Right atrium auricular region (tissue), 2 donors: ENCODE data around the gene CDK14. TPM values are rescaled to one million over a fixed set of nuclear protein-coding genes. Genes with fewer than 3 reads are reported as not detected.
"Not testable (repeated sequence)": the region's sequence is repeated elsewhere in the genome, so short reads cannot be mapped to it uniquely, and the experiment has no call there.

Source experiments
- DNase-seq: peaks from one replicate; pipeline ENCODE4 v3.0.0-alpha.2; 2019; ENCODE audit warnings: low spot score
- H3K27ac ChIP-seq, 2 donors: fragments of 200-600 bp; sonication (generic); 1 replicate in 1 of 2; 2 replicates in 1 of 2; pipeline ENCODE4 v1.5.1; 2016 to 2019
- H3K27me3 ChIP-seq, 2 donors: fragments of 200-600 bp; sonication (generic); one replicate each; pipeline versions ENCODE4 v1.5.1 to v1.6.0; 2017 to 2019
- H3K36me3 ChIP-seq: fragments of 200-600 bp; sonication (generic); one replicate; pipeline ENCODE4 v1.5.1; 2016
- H3K4me1 ChIP-seq, 2 donors: fragments of 200-600 bp; sonication (generic); one replicate each; pipeline versions ENCODE4 v1.5.1 to v1.6.0; 2017 to 2019
- H3K4me3 ChIP-seq, 2 donors: fragments of 200-600 bp; sonication (generic); 1 replicate in 1 of 2; 2 replicates in 1 of 2; pipeline ENCODE4 v1.5.1; 2017 to 2019; ENCODE audit warnings: mild to moderate bottlenecking in 1 of 2, moderate library complexity in 1 of 2
- H3K9me3 ChIP-seq, 2 donors: fragments of 200-600 bp; sonication (generic); one replicate each; pipeline ENCODE4 v1.5.1; 2019
- total RNA-seq, 2 donors: library from RNA; depleted of rRNA; stranded (reverse); fragments of >200 nt; gene quantifications; one replicate each; pipeline ENCODE4 v1.1.0, GENCODE V29; 2016
- TF ChIP-seq, protein P1 (sequence below), 2 donors: fragments of 200-600 bp; sonication (generic); IDR thresholded peaks; one replicate each; pipeline ENCODE4 v1.5.1; 2019; ENCODE audit warnings: antibody characterized with exemption in 2 of 2

The CDK14 gene
- total RNA-seq, 2 donors from 2014 or later, result 21.5 to 37.9 TPM

- no peaks in the 10 kb centered on the region for H3K9me3 ChIP-seq
- TF ChIP-seq, protein P1, sequence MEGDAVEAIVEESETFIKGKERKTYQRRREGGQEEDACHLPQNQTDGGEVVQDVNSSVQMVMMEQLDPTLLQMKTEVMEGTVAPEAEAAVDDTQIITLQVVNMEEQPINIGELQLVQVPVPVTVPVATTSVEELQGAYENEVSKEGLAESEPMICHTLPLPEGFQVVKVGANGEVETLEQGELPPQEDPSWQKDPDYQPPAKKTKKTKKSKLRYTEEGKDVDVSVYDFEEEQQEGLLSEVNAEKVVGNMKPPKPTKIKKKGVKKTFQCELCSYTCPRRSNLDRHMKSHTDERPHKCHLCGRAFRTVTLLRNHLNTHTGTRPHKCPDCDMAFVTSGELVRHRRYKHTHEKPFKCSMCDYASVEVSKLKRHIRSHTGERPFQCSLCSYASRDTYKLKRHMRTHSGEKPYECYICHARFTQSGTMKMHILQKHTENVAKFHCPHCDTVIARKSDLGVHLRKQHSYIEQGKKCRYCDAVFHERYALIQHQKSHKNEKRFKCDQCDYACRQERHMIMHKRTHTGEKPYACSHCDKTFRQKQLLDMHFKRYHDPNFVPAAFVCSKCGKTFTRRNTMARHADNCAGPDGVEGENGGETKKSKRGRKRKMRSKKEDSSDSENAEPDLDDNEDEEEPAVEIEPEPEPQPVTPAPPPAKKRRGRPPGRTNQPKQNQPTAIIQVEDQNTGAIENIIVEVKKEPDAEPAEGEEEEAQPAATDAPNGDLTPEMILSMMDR (IDR thresholded peaks at IDR 0.05), result no peak
- H3K36me3 ChIP-seq, result no peaks in the 10 kb centered on the region
- no peaks in the 10 kb centered on the region for H3K27me3 ChIP-seq
- DNase-seq, result no peak
- H3K27ac ChIP-seq, result peak overlapping the region; percentile 40 to 63
- no peak overlapping the region for H3K4me3 ChIP-seq
- peaks cover 0 to 17% of the 10 kb centered on the region in 2 donors for H3K4me1 ChIP-seq
These were observed 130.5 kb downstream of the CDK14 start for GRCh38 chr7:90726623-90727022.

DNA sequence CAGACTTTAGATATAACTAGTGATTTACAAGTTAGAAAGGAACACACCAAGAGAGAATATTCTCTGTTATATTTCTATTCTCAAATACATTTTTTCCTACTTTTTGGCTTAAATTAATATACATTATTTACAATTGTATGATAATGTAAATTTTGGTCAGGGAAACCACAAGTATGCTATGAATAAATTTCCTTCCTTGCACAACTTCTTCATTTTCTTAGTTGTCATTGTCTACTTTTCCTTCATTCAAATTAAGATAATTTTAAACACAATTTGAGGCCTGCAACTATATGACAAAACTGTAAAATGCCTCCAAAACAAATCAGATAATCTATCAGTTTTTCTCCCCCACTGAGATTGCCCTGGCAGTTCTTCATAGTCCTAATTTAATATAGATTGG is 131.3 kb downstream of the CDK14 start:
- Histone ChIP-seq H3K27me3 (no peaks in the 10 kb centered on the region), H3K9me3 (no peaks in the 10 kb centered on the region), H3K36me3 (no peaks in the 10 kb centered on the region), H3K4me3 (no peak overlapping the region), H3K4me1 (peaks cover 0 to 12% of the 10 kb centered on the region in 2 donors), H3K27ac (peak overlapping the region; percentile 40 to 63)
- TF ChIP-seq, protein P1 (IDR thresholded peaks at IDR 0.05), result no peak
- DNase-seq, result no peak

GRCh38 chr7:90728568-90728967 is 132.4 kb downstream of the CDK14 start:
- peaks cover 0 to 12% of the 10 kb centered on the region in 2 donors for H3K4me1 ChIP-seq
- TF ChIP-seq, protein P1 (IDR thresholded peaks at IDR 0.05), result no peak
- no peak overlapping the region for H3K4me3 ChIP-seq
- no peaks in the 10 kb centered on the region for H3K9me3 ChIP-seq
- no peaks in the 10 kb centered on the region for H3K27me3 ChIP-seq
- H3K27ac ChIP-seq, result peak overlapping the region in 1 of 2 donors; percentile 63
- H3K36me3 ChIP-seq, result no peaks in the 10 kb centered on the region
- DNase-seq, result no peak

DNA sequence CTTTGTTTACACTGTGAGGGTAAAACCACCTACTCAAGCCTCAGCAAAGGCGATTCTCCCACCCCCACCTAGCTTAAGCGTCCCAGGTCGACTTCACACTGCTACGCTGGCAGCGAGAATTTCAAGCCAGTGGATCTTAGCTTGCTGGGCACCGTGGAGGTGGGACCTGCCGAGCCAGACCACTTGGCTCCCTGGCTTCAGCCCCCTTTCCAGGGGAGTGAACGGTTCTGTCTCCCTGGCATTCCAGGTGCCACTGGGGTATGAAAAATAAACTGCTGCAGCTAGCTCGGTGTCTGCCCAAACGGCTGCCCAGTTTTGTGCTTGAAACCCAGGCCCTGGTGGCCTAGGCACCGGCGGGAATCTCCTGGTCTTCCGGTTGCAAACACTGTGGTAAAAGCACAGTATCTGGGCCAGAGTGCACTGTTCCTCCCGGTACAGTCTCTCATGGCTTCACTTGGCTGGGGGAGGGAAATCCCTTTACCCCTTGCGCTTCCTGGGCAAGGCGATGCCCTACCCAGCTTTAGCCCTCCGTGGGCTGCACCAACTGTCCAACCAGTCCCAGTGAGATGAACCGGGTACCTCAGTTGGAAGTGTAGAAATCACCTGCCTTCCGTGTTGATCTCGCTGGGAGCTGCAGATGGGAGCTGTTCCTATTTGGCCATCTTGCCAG is 139.6 kb downstream of the CDK14 start:
- H3K36me3 ChIP-seq, DNase-seq, H3K4me3 ChIP-seq, H3K4me1 ChIP-seq, H3K27me3 ChIP-seq, H3K9me3 ChIP-seq, H3K27ac ChIP-seq: not testable (repeated sequence)

DNA sequence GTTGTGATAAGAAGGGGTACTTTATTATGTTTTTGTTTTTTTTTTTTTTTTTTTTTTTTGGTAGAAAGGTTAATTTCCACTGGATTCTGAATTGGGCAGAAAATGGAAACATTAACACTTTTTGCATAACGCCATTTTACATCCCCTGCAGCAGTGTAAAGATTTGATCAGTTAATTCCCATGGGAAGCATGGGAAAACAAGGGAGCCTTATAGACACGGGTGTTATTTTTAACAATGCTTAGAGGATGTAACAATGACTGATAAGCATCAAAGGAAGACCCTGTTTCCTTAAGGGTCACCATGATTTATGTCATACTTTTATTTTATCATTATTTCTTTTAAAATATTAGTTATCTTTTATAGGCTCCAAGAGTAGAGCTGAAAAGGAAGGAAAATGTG is 140.2 kb downstream of the CDK14 start:
- H3K36me3 ChIP-seq, result no peaks in the 10 kb centered on the region
- TF ChIP-seq, protein P1 (IDR thresholded peaks at IDR 0.05), result no peak
- H3K27ac ChIP-seq, result no peak overlapping the region
- DNase-seq, result no peak
- no peak overlapping the region for H3K4me3 ChIP-seq
- H3K9me3 ChIP-seq, result peaks cover 0 to 5% of the 10 kb centered on the region in 2 donors
- no peaks in the 10 kb centered on the region for H3K27me3 ChIP-seq
- no peaks in the 10 kb centered on the region for H3K4me1 ChIP-seq

DNA sequence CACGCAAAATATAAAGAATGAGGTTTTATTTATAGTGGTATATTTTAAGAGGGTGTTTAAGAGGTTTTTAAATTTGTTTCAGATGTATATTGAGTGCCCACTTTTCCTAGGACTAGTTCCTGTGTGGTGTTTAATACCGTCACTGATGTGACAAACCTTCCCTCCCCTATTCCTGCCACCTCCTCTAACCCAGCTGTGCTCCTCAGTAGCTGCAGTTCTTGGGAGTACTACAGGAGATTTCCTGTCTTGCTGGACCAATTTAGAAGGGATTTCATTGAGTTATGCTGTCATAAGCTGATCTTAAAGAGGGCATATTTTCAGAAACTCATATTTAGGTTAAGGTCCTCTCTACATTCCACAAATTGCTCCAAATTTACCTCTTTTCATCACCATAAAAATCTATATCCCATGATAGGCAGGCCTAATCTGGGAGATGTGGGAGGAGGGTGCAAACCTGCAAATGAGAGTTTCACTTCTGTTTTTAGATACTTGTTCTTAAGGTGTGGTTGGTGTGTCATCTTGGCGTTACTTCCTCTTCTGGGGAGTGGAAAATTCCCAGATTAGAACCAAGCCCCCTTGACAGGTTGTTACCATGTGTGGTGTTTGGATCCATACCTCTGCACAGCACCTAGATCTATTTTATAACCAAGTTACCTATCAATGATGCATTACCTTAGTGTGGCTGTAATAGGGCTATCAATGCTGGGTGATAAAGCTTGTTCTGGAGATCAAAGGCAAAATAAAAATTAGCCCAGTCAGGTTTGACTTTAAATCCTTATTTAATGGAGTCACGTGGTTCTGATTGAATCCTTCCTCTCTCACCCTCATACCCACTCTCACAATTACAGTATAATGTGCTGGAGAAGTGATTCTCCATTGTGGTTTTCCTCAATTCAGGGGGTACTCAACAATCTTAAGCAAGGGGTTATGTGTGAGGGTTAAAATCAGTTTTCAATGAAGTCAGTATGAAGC is 141.1 kb downstream of the CDK14 start:
- TF ChIP-seq, protein P1 (IDR thresholded peaks at IDR 0.05), result no peak
- DNase-seq, result no peak
- peaks cover 0 to 5% of the 10 kb centered on the region in 2 donors for H3K9me3 ChIP-seq
- H3K27me3 ChIP-seq, result no peaks in the 10 kb centered on the region
- H3K36me3 ChIP-seq, result no peaks in the 10 kb centered on the region
- no peak overlapping the region for H3K27ac ChIP-seq
- H3K4me3 ChIP-seq, result no peak overlapping the region
- no peaks in the 10 kb centered on the region for H3K4me1 ChIP-seq
